Coronary artery (tissue), 2 donors: Measurements from ENCODE around the gene TSGA10IP.
A peak's percentile ranks its signal among the peaks of the same experiment; 100 is the strongest.

Experiments used
- DNase-seq: peaks from one replicate; pipeline ENCODE4 v3.0.0-alpha.2; 2017; ENCODE audit warnings: low spot score
- H3K27ac ChIP-seq, 2 donors: fragments of 200-600 bp; sonication (generic); one replicate each; pipeline ENCODE4 v1.5.1; 2016 to 2019
- H3K4me3 ChIP-seq: fragments of 200-600 bp; sonication (generic); 2 replicates; pipeline ENCODE4 v1.5.1; 2016; ENCODE audit warnings: mild to moderate bottlenecking, moderate library complexity
- CTCF ChIP-seq: fragments of 200-600 bp; sonication (generic); IDR thresholded peaks from one replicate; pipeline ENCODE4 v1.5.1; 2019; ENCODE audit warnings: antibody characterized with exemption

The TSGA10IP gene

GRCh38 chr11:65981972-65982823, 36.9 kb downstream of the TSGA10IP start:
- no peak for TF ChIP-seq CTCF
- DNase-seq, result no peak
- H3K4me3 ChIP-seq, result no peak overlapping the region
- H3K27ac ChIP-seq, result no peak overlapping the region

- Histone ChIP-seq H3K4me3 (no peak overlapping the region), H3K27ac (no peak overlapping the region)
- no peak for TF ChIP-seq CTCF
- DNase-seq, result no peak
These were observed 37.7 kb downstream of the TSGA10IP start for GRCh38 chr11:65982824-65983588.

- TF ChIP-seq CTCF, result no peak
- H3K27ac ChIP-seq, result peak overlapping the region in 1 of 2 donors; percentile 20
- no peak for DNase-seq
- H3K4me3 ChIP-seq, result no peak overlapping the region
These were observed 38.3 kb downstream of the TSGA10IP start for GRCh38 chr11:65983589-65983987.

GRCh38 chr11:65987336-65987735, 42.1 kb downstream of the TSGA10IP start:
- no peak overlapping the region for H3K4me3 ChIP-seq
- TF ChIP-seq CTCF, result no peak
- no peak overlapping the region for H3K27ac ChIP-seq
- no peak for DNase-seq

GRCh38 chr11:65988791-65989592, 43.7 kb downstream of the TSGA10IP start:
- H3K27ac ChIP-seq, result peak overlapping the region in 1 of 2 donors; percentile 42

GRCh38 chr11:65992056-65992455, 46.8 kb downstream of the TSGA10IP start:
- no peak for TF ChIP-seq CTCF
- Histone ChIP-seq H3K27ac (no peak overlapping the region), H3K4me3 (no peak overlapping the region)
- DNase-seq, result no peak

More at GRCh38 chr11:65988791-65989592, 43.7 kb downstream of the TSGA10IP start:
- peak; percentile 90 for DNase-seq
- H3K4me3 ChIP-seq, result no peak overlapping the region
- TF ChIP-seq CTCF, result peak; percentile 89
